HG03558 (cell line): ENCODE data around the gene PGM5.

Experiments
- ATAC-seq: cut with Tn5 transposase; IDR thresholded peaks from one replicate; pipeline ENCODE4 v1.9.1; 2021; ENCODE audit warnings: moderate number of reproducible peaks; ENCODE audit not compliant: unreplicated experiment; ENCODE audit errors: extremely low read depth

The PGM5 gene

GRCh38 chr9:68428481-68428880, 72.1 kb downstream of the PGM5 start:
- ATAC-seq: no peak

GRCh38 chr9:68429631-68430030, 73.2 kb downstream of the PGM5 start:
- ATAC-seq: no peak

- ATAC-seq: no peak
Measured at GRCh38 chr9:68431307-68431706, 74.9 kb downstream of the PGM5 start.

GRCh38 chr9:68433531-68434110, 77.2 kb downstream of the PGM5 start:
- no peak for ATAC-seq

- no peak for ATAC-seq
Measured at GRCh38 chr9:68437785-68438184, 81.4 kb downstream of the PGM5 start.

- no peak for ATAC-seq
Measured at GRCh38 chr9:68443624-68444023, 87.2 kb downstream of the PGM5 start.

- ATAC-seq: no peak
Measured at GRCh38 chr9:68446836-68447235, 90.4 kb downstream of the PGM5 start.

- no peak for ATAC-seq
Measured at GRCh38 chr9:68447611-68448010, 91.2 kb downstream of the PGM5 start.

- ATAC-seq: no peak
Measured at GRCh38 chr9:68454579-68455334, 98.3 kb downstream of the PGM5 start.

- no peak for ATAC-seq
Measured at GRCh38 chr9:68455451-68455850, 99.0 kb downstream of the PGM5 start.

- ATAC-seq: no peak
Measured at GRCh38 chr9:68457803-68458202, 101.4 kb downstream of the PGM5 start.

- no peak for ATAC-seq
Measured at GRCh38 chr9:68458918-68459317, 102.5 kb downstream of the PGM5 start.

GRCh38 chr9:68462105-68462775, 105.8 kb downstream of the PGM5 start:
- ATAC-seq: no peak

GRCh38 chr9:68470067-68470466, 113.7 kb downstream of the PGM5 start:
- ATAC-seq: no peak

GRCh38 chr9:68470634-68471033, 114.2 kb downstream of the PGM5 start:
- ATAC-seq: no peak

- no peak for ATAC-seq
Measured at GRCh38 chr9:68472119-68472518, 115.7 kb downstream of the PGM5 start.

GRCh38 chr9:68473790-68474189, 117.4 kb downstream of the PGM5 start:
- no peak for ATAC-seq

- ATAC-seq: no peak
Measured at GRCh38 chr9:68476422-68476821, 120.0 kb downstream of the PGM5 start.

- ATAC-seq: no peak
Measured at GRCh38 chr9:68476847-68477246, 120.4 kb downstream of the PGM5 start.

GRCh38 chr9:68480807-68481206, 124.4 kb downstream of the PGM5 start:
- no peak for ATAC-seq

GRCh38 chr9:68482548-68482947, 126.1 kb downstream of the PGM5 start:
- no peak for ATAC-seq

GRCh38 chr9:68488126-68488525, 131.7 kb downstream of the PGM5 start:
- no peak for ATAC-seq
